Fibroblast of mammary gland (primary cell): ENCODE measurements around the gene ICE2.

Source experiments
- DNase-seq: peaks from one replicate; pipeline ENCODE4 v3.0.0-alpha.2; 2010; ENCODE audit warnings: low read depth
- H3K4me3 ChIP-seq: 2 replicates; pipeline ENCODE4 v1.5.1; 2011; ENCODE audit warnings: low read depth, mild to moderate bottlenecking, low read length, moderate library complexity; ENCODE audit not compliant: control insufficient read depth
- CTCF ChIP-seq: conservative IDR thresholded peaks from 2 replicates; pipeline ENCODE4 v1.5.1; 2011; ENCODE audit warnings: low read depth, low read length, inconsistent platforms; ENCODE audit not compliant: control insufficient read depth, insufficient read depth

Gene ICE2

GRCh38 chr15:60483042-60483441 is 4.1 kb upstream of the ICE2 start:
- TF ChIP-seq CTCF: no peak
- DNase-seq: no peak
- no peak overlapping the region for H3K4me3 ChIP-seq

- no peak for TF ChIP-seq CTCF
- DNase-seq: no peak
- H3K4me3 ChIP-seq: no peak overlapping the region
Measured at GRCh38 chr15:60480888-60481287, 1.9 kb upstream of the ICE2 start.

GRCh38 chr15:60480149-60480548 is 1.2 kb upstream of the ICE2 start:
- DNase-seq: no peak
- H3K4me3 ChIP-seq: no peak overlapping the region
- no peak for TF ChIP-seq CTCF

GRCh38 chr15:60479361-60480110 is 594 bp upstream of the ICE2 start:
- no peak for TF ChIP-seq CTCF
- no peak for DNase-seq

GRCh38 chr15:60477916-60478565 is 901 bp downstream of the ICE2 start:
- TF ChIP-seq CTCF: no peak
- peak overlapping the region; percentile 73 for H3K4me3 ChIP-seq
- DNase-seq: peak; percentile 41

More at GRCh38 chr15:60479361-60480110, 594 bp upstream of the ICE2 start:
- H3K4me3 ChIP-seq: peak overlapping the region; percentile 73

- H3K4me3 ChIP-seq: no peak overlapping the region
- TF ChIP-seq CTCF: no peak
- peak; percentile 26 for DNase-seq
Measured at GRCh38 chr15:60477164-60477563, 1.8 kb downstream of the ICE2 start.
